Peyer's patch (tissue), 4 donors: ENCODE results near the gene HK3. TPM values are rescaled to one million over a fixed set of nuclear protein-coding genes. Genes with fewer than 3 reads are reported as not detected.

ENCODE experiments used
- DNase-seq, 3 donors: peaks; one replicate each; pipeline ENCODE4 v3.0.0-alpha.2; 2017 to 2019
- H3K27ac ChIP-seq, 4 donors: fragments of 200-600 bp; sonication (generic); one replicate each; pipeline ENCODE4 v1.5.1; 2016 to 2019
- H3K27me3 ChIP-seq, 2 donors: fragments of 200-600 bp; sonication (generic); one replicate each; pipeline ENCODE4 v1.5.1; 2019
- H3K36me3 ChIP-seq, 3 donors: fragments of 200-600 bp; sonication (generic); one replicate each; pipeline ENCODE4 v1.5.1; 2016 to 2019
- H3K4me1 ChIP-seq, 4 donors: fragments of 200-600 bp; sonication (generic); one replicate each; pipeline ENCODE4 v1.5.1; 2016 to 2019
- H3K4me3 ChIP-seq, 4 donors: fragments of 200-600 bp; sonication (generic); 1 replicate in 3 of 4; 2 replicates in 1 of 4; pipeline ENCODE4 v1.5.1; 2016 to 2019; ENCODE audit warnings: mild to moderate bottlenecking in 1 of 4
- H3K9me3 ChIP-seq, 4 donors: fragments of 200-600 bp; sonication (generic); one replicate each; pipeline ENCODE4 v1.5.1; 2016 to 2019; ENCODE audit warnings: mild to moderate bottlenecking in 1 of 4
- POLR2A ChIP-seq, 2 donors: fragments of 450-650 bp; IDR thresholded peaks; one replicate each; pipeline ENCODE4 v1.5.1; 2017; ENCODE audit warnings: antibody characterized with exemption in 2 of 2, mild to moderate bottlenecking in 2 of 2, moderate library complexity in 2 of 2
- total RNA-seq, 4 donors: library from RNA; depleted of rRNA; stranded (reverse); fragments of >200 nt; gene quantifications; one replicate each; pipeline ENCODE4 v1.1.0, GENCODE V29; 2016
- TF ChIP-seq, protein P1 (sequence below), 6 experiments: fragments of 450-650 bp in 4 of 6; fragments of 200-600 bp in 2 of 6; sonication (generic) in 1 of 6; IDR thresholded peaks; one replicate each; pipeline ENCODE4 v1.5.1; 2017 to 2019; ENCODE audit warnings: antibody characterized with exemption in 6 of 6, mild to moderate bottlenecking in 3 of 6, moderate library complexity in 1 of 6

Gene HK3
- total RNA-seq, 4 donors from 2014 or later, result 1.6 to 7.4 (median 3.6) TPM

DNA sequence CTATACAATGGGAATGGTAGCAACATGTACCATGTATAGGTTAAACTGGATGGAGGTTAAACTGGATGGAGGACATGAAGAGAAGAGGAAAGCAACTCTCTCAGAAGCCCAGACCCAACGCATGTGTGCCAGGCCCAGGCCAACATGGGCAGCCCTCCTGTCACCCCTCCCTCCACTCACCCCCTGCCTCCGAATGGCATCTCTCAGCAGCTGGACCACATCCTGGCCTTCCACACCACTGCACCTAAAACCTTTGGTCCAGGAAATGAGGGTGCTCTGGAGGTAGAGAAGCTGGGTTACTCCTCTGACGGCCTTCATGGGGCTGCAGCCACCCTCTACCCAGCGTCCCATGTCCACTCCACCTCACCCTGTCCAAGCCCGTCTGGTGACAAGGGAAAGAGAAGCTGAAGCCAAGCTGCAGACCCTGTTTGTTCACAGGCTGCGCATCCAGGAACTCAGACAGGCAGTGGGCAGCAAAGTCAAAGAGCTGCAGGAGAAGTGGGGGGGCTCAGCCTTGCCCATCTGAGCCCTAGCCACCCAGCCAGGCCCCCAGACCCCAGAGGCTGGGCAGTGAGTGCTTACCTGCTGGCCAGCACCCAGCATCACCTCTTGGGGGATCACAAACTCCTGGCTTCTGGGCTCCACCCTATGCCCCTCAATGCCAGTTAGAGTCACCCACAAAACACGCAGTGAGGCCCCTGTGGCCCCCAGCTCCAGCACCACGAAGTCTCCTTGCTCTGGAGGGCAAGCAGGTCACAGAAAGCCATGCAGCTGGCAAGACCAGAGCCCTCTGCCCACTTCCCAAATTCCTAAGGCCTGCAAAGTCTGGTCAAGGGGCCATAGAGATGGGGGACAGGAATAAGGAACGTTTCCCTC is 8.5 kb downstream of the HK3 start:
- peak in 2 of 3 donors; percentile 17 to 41 for DNase-seq
- Histone ChIP-seq H3K27ac (no peak overlapping the region), H3K4me1 (no peaks in the 10 kb centered on the region), H3K4me3 (no peak overlapping the region), H3K36me3 (no peaks in the 10 kb centered on the region), H3K27me3 (no peaks in the 10 kb centered on the region), H3K9me3 (no peaks in the 10 kb centered on the region)
- TF ChIP-seq, protein P1, sequence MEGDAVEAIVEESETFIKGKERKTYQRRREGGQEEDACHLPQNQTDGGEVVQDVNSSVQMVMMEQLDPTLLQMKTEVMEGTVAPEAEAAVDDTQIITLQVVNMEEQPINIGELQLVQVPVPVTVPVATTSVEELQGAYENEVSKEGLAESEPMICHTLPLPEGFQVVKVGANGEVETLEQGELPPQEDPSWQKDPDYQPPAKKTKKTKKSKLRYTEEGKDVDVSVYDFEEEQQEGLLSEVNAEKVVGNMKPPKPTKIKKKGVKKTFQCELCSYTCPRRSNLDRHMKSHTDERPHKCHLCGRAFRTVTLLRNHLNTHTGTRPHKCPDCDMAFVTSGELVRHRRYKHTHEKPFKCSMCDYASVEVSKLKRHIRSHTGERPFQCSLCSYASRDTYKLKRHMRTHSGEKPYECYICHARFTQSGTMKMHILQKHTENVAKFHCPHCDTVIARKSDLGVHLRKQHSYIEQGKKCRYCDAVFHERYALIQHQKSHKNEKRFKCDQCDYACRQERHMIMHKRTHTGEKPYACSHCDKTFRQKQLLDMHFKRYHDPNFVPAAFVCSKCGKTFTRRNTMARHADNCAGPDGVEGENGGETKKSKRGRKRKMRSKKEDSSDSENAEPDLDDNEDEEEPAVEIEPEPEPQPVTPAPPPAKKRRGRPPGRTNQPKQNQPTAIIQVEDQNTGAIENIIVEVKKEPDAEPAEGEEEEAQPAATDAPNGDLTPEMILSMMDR (IDR thresholded peaks at IDR 0.05), result no peak
- TF ChIP-seq POLR2A (IDR thresholded peaks at IDR 0.05), result no peak

DNA sequence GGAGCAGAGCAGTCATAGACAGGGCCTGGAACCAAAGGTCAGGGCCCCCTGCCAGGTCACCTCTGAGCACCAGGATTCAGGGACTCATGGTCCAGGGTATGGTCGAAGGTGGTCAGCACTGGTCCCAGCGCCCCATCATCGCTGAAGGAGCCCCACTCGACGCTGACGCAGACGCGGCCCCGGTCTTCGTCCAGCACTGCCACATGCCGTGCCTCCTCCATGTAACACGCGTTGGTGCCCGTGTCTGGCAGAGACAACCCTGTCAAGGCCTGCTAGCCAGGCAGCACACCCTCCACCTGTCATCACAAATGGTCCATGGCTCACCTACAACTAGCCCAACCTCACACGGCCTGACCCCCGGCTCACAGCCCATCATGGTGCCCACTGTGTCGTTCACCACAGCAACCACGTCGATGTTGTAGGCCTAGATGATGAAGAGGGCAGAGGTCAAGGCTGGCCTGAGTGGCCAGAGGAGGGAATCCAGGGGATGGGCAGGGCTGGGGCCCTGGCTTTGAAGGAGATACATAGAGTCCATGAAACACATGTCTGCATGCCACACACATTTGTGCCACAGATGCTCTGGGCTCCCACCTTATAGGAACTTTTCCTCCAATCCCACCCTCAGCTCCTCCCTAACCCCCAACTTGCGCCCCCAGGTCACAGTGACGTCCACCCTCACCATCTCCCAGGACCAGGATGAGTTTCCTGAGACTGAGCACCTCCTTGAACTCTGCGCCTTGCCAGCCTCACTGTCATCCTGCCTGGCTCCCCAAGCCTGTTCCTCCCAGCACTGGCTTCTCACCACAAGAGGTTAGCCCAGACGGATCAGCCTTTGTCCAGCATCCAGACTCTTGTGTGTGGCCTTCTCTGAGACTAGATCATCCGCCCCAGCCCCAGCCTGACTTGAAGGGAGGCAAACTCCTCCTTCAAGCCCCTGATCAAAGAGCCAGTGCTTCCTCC is 9.5 kb downstream of the HK3 start:
- Histone ChIP-seq H3K4me3 (no peak overlapping the region), H3K4me1 (no peaks in the 10 kb centered on the region), H3K27me3 (no peaks in the 10 kb centered on the region), H3K27ac (no peak overlapping the region), H3K9me3 (no peaks in the 10 kb centered on the region), H3K36me3 (no peaks in the 10 kb centered on the region)
- peak in 2 of 3 donors; percentile 22 to 29 for DNase-seq
- TF ChIP-seq, protein P1 (IDR thresholded peaks at IDR 0.05), result no peak
- TF ChIP-seq POLR2A (IDR thresholded peaks at IDR 0.05), result no peak

GRCh38 chr5:176888865-176889165 is 10.3 kb downstream of the HK3 start:
- Histone ChIP-seq H3K36me3 (no peaks in the 10 kb centered on the region), H3K27me3 (no peaks in the 10 kb centered on the region), H3K4me1 (no peaks in the 10 kb centered on the region), H3K9me3 (no peaks in the 10 kb centered on the region), H3K27ac (no peak overlapping the region), H3K4me3 (no peak overlapping the region)
- no peak for TF ChIP-seq POLR2A (IDR thresholded peaks at IDR 0.05)
- TF ChIP-seq, protein P1 (IDR thresholded peaks at IDR 0.05), result no peak
- DNase-seq, result peak in 1 of 3 donors; percentile 18

DNA sequence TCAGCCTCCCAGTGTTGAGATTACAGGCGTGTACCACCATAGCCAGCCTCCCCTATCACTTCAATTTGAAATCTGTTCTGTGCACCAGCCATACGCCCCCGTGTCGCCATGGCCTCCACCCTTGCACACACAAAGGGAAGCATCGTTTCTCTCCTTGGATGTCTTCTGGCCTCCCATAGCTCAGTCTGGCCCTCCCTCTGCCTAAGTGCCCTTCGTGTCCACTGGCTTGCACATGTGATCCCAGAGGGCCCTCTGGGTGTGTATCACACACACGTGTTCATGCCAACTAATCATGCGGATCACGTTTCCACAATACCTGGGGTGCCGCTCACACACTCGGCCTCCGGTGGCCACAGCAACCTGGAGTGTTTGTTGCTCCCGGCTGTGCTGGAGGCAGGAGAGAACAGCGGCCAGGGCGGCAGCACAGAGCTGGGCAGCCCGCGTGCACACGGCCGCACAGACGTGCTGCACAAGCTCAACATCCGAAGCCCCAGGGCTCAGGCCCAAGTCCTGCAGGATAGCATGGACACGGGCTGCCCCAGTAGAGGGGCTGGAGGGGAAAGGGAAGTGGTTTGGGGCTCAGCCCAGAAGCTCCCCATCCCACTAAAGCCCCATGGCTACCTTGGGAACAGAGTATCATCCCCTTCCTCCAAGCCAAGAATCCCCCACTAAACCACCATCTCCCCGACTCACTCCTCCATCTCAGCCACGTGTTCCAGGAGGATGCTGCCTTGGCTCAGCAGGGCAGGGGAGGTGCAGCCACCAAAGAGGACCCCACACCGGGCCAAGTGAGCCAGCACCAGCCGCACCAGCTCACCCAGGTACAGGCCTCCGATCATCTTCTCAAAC is 10.9 kb downstream of the HK3 start:
- Histone ChIP-seq H3K27me3 (no peaks in the 10 kb centered on the region), H3K36me3 (no peaks in the 10 kb centered on the region), H3K9me3 (no peaks in the 10 kb centered on the region), H3K4me3 (no peak overlapping the region), H3K4me1 (no peaks in the 10 kb centered on the region), H3K27ac (no peak overlapping the region)
- DNase-seq, result peak in 2 of 3 donors; percentile 4 to 24
- no peak for TF ChIP-seq POLR2A (IDR thresholded peaks at IDR 0.05)
- TF ChIP-seq, protein P1 (IDR thresholded peaks at IDR 0.05), result no peak

DNA sequence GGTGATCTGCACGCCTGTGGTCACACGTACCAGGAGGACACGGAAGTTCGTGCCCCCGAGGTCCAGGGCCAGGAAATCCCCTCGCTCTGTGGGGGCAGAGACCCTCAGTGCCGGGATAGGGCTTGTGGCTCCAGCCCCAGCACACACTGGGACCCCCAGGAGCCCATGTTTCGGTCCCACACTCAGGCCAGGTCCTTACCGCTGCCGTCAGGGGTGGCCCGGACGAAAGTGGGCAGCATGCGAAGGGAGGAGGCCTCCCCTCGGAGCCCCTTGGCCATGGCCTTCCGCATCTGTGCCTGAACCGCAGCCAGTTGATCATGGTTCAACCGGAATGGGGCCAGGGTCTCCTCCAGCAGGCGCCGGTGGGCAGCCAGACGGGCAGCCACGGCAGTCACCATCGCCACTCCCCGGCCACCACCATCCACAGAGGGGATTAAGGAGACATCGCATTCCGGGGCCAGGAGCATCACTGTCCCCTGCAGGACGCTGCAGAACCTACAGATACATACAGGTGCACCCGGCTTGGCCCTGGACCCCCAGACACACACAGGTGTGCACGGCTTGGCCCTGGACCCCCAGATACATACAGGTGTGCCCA is 11.8 kb downstream of the HK3 start:
- Histone ChIP-seq H3K36me3 (no peaks in the 10 kb centered on the region), H3K4me1 (no peaks in the 10 kb centered on the region), H3K4me3 (no peak overlapping the region), H3K27ac (no peak overlapping the region), H3K9me3 (no peaks in the 10 kb centered on the region), H3K27me3 (no peaks in the 10 kb centered on the region)
- TF ChIP-seq, protein P1 (IDR thresholded peaks at IDR 0.05), result no peak
- TF ChIP-seq POLR2A (IDR thresholded peaks at IDR 0.05), result no peak
- DNase-seq, result peak in 1 of 3 donors; percentile 28
